ENCODE data around the gene AQP3.
"Not testable (repeated sequence)": the region's sequence is repeated elsewhere in the genome, so short reads cannot be mapped to it uniquely, and the experiment has no call there.

The AQP3 gene

DNA sequence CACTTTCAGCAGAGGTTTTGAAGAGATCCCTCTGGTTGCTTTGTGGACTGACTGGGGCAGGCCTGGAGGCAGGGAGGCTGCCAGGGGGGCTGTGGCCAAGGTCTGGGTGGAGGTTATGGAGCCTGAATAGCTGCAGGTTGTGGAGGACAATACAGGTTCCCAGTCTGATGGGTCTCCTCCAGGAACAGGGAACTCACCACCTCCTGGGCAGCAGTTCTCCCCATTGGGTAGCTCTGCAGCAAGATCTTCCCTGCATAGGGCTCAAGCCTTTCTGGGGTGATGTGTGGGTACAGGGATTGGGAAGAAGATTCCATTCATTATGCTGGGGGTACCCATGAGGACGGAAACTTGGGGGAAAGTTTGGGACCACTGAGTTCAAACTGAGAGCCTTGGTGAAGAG is 6.8 kb downstream of the AQP3 start:
- DNase-seq (ENCODE audit: low spot score), result no peak

DNA sequence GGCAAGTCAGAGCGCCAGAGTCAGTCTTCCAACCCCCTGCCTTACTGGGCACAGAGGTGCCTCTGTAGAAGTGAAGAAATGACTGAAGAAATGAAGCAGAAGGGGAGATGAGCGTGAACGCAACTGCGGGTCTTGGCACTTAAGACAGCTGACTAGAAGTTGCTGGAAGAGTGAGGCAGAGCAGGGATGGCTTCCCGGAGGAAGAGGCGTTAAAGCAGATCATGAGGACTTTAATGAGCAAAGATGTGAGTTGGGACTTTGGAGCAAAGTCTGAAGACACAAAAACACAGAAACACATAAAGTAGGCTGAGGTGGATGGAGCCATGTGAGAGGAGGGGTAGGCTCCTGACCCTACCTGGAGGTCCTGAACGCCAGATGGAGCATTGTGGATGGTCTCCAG is 7.2 kb downstream of the AQP3 start:
- DNase-seq (ENCODE audit: low spot score), result no peak

DNA sequence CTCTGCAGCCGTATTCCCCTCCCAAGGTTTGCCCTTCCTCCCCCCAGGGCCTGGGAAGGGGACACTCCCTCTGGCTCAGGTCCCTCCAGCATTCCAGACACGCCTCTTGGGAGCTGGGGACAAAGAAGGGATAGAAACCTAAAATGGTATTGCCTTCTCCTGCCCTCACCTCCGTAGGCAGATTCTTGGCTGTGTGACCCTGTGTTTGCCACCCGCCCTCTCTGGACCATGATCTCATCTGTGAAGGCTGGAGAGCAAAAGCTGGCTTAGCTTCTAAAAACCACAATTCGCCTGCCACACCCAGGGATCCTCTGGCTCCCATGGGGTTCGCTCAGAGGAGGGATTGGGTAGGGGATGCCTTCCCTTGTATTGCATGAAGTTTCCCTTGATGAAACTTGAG is 7.7 kb downstream of the AQP3 start:
- no peak for DNase-seq (ENCODE audit: low spot score)

DNA sequence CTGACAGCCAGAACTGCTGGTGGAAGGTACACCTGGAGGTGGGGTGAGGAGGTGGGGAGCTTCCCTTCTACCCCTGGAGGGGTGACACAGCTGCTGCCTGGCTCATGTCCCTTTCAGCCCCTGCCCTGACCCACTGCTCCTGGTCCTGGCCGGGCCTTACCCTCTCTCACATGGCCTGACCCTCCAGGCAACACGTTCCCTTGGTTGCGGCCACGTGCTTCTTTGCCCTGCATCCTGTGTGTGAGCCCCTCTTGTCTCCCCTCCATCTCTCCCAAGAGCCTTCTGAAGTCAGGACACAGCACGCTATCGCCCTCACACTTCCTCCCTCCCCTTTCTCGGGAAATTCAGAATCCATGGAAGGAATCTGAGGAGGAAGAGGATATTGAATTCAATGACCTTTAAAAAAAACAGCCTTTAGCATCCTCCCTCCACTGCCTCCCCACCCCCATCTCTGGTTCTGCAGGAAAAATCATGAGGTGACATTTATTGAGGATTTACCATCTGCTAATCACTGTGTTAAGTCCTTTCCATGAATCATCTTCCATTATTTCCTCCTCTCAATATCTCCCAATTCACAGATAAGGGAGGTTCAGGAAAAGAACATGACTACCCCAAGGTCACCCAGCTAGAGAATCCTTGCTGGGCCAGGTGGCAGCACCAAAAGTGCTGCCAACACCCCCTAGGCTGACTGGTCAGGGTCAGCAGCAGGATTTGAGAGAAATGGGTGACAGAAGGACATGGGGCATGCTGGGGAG is 8.3 kb downstream of the AQP3 start:
- no peak for DNase-seq (ENCODE audit: low spot score)

DNA sequence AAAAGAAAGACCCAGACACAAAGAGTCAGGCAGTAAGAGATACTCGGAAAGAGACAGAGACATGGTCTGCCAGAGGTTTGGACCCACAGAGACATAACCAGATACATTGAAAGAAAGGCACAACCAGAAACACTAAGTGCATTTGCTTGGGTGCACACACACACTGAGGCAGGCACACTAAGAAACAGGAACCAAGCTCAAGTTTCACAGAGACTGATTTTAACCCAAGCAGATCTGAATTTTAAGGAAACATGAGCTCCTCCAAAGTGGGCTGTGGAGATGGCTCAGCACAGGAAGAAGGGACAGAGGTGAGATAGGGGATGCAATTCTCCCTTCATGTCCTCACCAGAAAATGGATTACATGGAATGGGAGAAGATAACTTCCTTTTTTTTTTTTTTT is 9.5 kb downstream of the AQP3 start:
- no peak for DNase-seq (ENCODE audit: low spot score)

DNA sequence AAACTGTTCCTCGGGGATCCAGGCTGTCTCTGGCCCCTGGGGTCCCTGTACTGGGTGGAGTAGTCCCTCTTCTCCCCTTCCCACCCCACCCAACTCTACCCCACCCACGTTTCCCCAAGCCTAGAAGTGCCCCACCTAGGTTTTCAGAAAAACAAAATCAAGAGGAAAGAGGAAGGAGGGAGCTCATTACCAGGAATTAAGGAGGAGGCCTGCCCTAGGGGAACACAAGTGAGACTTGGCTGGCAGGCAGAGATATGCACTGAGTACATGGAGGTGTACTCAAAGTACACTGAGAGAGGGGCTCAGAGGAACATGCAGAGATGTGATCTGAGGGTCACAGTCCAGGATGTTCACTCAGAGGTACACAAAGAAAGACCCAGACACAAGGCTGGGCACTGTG is 10.2 kb downstream of the AQP3 start:
- no peak for DNase-seq (ENCODE audit: low spot score)

DNA sequence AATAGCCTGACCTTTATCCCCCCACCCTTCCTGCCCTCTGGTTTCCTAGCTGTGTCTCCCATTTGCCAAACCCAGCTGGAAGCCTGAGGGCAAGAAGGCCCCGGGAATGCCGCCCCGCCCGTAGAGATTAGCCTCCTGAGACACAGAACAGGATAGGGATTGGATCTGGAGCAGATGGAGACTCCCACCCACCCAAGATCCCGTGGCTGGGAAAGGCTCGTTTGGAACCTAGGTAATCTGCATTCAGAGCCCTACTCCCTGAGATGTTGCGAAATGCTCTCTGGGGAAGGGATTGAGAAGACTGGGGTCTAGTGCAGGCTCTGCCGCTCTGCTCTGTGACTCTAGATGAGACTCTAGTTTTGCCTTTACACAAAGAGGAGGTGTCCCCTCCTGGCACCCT is 10.9 kb downstream of the AQP3 start:
- DNase-seq (ENCODE audit: low spot score), result no peak

DNA sequence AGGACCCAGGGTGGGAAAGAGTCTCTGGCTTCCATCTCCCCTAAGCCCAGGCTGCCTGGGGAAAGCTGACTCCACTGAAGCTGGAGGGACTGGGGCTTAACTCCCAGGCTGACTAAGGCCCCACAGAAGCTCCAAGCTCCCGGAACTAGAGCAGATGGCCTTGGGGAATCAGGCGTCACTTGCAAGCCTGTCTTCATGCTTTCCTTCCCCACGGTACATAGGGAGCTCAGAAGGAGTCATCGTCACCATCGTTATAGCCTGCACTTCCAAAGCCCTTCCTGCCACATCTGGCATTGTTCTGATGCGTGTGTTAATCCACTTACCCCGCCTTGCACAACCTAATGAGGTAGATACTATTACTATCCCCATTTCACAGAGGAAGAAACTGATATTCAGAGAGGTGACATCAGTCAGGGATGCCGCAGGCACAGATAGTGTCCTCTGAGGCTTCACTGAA is 11.5 kb downstream of the AQP3 start:
- DNase-seq (ENCODE audit: low spot score), result no peak

DNA sequence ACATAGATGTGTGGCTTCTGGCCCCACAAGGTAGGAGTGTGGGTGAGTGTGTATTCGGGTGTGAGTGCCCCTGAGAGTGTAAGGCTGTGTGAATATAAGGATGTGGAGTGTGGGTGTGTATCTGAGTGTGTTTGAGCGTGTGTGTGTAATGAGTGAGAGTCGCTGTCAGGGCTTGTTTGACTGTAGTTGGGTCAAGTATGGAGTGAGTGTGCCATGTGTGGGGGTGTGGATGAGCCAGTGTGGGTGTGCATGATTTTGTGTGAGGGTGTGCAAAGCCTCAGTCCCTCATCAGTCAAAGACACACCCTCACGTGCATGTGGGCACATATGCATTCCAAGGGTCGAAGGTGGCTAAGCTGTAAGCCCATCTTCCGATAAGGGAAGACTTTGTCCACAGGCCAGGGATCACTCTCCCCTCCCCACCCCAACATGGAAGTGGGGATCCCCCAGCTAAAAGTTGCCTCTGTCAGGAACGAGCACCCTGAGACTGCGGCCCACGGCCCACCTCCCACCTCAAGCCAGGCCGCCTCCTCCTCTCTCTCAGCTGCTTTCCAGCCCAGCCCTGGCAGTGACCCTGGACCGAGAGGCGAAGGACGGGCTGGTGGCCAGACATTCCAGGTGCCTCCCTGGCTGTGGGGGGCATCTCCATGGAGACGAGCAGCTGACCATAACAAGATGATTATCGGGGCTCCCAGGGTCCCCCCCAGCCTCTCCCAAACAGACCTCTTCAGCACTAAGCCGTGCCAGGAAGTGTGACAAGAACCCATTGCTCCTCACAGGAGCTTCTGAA is 12.9 kb downstream of the AQP3 start:
- no peak for DNase-seq (ENCODE audit: low spot score)

DNA sequence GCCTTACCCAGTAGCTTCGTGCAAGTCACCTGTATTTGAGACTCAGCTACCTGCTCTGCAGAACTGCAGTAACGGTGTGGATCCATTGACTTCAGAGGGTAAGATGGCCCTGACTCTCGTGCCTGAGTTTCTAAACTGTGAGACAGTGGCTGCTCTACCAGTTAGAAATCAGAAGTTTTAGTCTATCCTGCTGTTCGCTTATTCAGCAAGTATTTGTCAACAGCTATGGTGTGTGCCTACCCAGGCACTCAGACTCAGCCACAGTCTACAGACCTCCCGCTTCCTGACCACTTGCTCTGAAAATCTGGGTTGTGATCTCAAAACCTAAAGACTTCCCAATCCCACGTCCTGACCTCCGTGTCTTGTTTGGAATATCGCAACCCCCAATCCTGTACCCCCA is 13.5 kb downstream of the AQP3 start:
- no peak for DNase-seq (ENCODE audit: low spot score)

DNA sequence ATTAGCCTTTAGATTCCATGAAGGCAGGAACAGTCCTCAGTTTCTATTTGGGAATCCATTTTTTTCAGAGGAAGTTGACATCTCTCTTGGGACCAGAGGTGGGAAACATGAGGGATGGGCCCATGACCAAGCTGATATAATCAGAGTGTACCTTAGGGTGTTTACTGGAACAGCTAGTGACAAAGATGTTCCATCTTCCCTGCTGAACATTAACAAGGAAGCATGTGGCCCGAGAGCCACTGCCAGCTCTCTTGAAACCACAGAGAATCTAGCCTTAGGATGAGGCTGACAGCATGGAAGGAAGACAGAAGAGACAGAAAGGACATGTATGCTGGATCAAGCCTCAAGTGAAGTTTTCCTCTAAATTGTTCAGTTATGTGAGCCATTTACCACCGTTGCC is 16.0 kb downstream of the AQP3 start:
- DNase-seq (ENCODE audit: low spot score), result no peak

DNA sequence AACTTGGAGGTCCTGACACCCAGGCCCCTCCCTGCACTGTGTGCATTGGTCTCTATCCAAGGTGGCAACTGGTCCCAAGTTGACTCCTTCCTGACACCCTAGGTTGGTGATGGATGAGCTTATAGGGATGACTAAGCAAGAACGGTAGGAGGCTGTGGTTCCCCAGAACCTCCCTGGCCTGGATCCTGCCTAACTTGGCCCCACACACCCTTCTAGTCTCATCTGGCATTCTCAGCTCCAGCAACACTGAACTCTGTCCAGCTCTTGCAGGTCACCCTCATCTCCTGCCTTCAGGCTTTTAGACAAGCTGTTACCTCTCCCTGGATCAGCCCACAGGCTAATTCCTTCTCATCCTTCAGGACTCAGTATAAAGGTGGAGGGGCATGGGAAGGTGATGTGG is 16.5 kb downstream of the AQP3 start:
- no peak for DNase-seq (ENCODE audit: low spot score)

DNA sequence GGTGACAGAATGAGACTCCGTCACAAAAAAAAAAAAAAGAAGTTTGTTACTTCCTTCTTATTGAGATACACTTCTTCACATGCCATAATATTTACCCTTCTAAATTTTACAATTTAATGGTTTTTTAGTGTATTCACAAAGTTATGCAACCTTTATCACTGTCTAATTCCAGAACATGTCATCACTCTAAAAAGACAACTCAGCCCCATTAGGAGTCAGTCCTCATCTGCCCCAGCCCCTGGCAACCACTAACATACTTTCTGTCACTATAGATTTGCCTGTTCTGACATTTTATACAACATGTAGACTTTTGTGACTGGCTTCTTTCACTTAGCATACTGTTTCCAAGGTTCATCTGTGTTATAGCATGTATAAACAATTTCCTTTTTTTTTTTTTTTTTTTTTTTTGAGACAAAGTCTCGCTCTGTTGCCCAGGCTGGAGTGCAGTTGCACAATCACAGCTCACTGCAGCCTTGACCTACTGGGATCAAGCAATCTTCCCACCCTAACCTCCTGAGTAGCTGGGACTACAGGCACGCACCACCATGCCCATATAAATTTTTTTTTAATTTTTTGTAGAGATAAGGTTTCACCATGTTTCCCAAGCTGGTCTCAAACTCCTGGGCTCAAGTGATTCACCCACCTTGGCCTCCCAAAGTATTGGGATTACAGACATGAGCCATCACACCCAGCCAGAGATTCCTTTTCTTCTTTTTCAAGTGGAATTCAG is 18.0 kb downstream of the AQP3 start:
- DNase-seq (ENCODE audit: low spot score), result no peak

DNA sequence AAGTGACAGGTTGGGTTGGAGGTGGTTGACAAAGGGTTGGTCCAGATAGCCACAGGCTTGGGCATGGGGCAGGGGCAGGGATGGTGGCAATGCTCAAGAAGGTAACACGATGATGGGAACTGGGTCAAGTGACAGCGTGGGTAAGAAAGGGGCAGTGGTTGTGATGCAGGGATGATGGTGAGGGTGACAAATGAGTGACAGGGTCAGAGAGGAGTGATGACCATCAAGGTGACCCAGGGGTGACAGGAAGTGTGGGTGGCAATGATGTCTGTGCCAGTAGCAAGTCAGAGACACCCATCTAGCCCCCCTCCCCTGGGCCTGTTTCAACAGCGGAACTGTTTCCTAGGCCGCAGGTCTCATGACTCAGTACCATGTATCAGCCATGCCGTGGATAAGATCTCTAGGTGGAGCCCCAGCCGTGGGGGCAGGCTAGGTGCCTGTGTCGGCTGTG is 20.5 kb downstream of the AQP3 start:
- no peak for DNase-seq (ENCODE audit: low spot score)

DNA sequence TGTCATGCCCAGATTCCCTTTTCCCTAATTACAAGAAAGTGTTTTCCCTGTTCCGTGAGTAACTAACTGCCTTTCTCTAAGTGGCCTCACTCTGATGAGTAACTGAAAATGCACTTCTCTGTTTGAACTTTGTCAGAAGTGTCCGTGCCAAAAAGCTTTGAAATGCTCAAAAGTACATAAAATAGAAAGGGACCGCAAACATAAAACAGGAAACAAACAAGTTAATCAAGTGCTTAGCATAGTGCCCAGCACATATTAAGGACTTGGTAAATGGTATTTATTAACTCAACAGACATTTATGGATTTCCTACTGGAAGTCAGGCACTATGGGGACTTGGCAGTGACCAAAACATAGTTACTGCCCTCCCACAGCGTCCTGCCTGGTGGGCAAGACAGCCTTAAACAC is 22.3 kb downstream of the AQP3 start:
- no peak for DNase-seq (ENCODE audit: low spot score)

DNA sequence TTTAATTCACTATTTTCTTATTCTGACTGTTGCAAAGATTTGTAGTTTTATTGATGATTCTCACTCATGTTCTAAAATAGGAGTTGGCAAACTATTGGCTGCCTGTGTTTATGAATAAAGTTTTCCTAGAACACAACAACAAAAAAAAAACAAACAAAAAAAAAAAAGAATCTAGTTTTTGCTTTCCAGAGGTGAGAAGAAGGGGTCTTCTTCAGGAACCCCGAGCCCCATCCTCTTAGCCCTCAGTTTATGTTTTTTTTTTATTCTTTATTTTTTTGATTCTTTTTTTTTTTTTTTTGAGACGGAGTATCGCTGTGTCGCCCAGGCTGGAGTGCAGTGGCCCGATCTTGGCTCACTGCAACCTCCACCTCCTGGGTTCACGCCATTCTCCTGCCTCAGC is 22.9 kb downstream of the AQP3 start:
- not testable (repeated sequence) for DNase-seq (ENCODE audit: low spot score)

DNA sequence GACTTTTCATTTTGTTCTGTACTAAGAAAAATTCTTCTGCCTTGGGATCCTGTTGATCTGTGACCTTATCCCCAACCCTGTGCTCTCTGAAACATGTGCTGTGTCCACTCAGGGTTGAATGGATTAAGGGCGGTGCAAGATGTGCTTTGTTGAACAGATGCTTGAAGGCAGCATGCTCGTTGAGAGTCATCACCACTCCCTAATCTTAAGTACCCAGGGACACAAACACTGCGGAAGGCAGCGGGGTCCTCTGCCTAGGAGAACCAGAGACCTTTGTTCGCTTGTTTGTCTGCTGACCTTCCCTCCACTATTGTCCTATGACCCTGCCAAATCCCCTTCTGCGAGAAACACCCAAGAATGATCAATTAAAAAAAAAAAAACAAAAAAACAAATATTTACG is 23.4 kb downstream of the AQP3 start:
- DNase-seq (ENCODE audit: low spot score), result not testable (repeated sequence)

DNA sequence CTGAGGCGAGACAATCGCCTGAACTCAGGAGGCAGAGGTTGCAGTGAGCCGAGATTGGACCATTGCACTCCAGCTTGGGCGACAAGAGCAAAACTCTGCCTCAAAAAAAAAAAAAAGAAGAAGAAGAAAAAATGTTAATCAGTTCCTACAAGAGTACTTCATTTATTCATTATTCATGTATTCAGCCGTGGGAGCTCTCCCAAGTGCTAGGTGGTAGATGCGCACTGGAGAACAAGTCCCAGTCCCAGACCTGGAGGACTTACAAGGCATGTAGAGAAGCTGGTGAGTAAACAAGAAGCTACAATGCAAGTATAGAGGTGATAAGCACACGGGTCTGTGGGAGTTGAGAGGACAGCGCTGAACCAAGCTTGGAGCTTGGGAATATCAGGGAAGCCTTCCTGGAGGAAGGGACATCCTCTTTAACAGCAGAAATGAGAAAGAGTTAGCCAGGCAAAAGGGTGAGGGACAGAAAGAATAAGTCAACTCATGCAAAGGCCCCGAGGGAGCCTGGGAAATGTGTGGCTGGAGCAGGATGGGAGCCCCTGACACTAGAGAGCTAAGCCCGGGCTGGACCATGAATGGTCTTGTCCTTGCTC is 27.6 kb downstream of the AQP3 start:
- no peak for DNase-seq (ENCODE audit: low spot score)

DNA sequence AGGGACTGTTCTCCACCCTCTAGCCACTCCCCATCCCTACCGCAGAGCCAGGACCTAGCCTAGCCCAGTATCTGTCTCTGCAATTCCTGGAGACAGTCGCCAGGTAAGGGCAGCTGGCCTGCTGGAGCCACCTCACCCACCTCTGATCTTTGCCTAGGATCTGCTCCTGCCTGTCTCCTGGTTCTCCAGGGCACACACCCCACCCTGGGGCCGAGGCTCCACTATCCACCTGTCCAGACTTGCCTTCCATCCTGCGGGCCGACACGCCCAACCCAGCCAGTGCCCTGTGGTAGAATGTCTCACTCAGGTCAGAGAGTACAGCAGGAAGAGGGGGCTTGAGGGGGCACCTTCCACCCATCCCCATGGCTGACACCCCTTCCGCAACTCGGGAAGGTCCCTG is 29.3 kb downstream of the AQP3 start:
- no peak for DNase-seq (ENCODE audit: low spot score)

DNA sequence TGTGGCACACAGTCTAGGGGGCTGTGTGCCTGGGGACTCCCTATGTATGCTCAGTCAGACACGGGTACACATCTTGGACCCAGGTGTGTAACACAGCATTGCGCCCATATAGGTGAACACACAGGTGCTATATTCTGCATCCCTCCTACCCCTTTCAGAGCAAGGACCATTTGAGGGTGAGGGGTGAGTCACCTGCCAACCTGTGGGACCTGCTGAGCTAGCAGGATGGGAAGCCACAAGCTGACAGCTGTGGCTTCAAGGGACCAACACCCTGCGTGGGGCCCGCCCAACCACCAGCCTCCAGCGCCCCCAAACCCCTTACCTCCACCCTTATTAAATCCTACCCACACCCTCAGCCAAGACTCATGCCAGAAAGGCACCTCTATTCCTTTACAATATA is 30.4 kb downstream of the AQP3 start:
- DNase-seq (ENCODE audit: low spot score), result no peak

DNA sequence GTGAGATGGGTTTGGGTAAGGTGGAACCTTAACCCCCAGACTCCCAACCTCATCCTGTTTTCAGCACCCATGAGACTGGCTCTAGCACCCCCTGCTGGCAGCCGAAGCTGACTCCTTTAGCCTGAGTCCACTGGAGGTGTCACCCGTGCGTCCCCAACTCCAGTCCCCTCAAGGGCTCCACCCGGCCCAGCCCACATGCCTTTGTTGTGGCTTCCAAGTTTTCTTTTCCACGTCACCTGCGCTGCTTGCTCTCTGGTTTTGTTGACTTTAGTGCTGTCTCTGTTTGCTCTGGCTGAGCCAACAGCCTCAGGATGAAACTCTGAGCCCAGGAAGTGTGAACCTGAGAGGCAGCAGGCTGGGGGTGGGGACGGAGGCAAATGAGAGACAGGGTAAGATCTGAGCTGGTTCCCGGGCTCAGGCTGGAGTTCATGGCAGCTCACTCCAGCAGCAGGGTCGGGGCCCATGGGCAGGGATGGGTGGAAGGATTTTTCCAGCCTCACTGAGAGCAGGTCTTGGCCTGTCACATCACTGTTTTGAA is 31.8 kb downstream of the AQP3 start:
- peak; percentile 69 for DNase-seq (ENCODE audit: low spot score)

DNA sequence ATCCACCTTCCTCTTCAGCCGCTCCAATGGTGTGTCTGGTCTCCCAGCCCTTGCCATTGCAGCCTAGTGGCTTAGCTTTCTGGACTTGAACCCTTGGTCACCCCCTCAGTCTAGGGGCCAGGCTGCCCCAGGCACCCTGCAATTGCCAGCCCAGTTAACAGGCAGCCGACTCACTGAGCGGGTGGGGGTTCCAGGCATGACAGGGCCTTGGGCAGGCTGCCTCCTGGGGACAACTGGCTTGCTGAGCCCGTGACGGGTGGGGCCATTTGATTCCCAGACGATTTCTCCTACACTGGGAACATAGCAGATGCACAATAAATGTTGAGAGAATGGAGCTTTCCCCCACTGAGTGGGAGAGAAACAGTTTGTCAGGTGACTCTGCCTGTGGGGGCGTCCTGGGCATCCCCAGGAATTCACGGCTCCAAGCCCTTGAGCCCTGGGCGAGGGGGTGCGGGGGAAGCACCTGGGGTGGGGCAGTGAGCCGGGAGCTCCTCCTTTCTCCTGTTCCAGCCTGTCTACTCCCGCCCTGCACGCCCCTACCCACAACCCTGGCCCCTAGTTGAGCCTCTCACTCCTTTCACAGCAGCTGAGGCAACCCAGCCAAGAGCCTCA is 32.4 kb downstream of the AQP3 start:
- DNase-seq (ENCODE audit: low spot score), result no peak

All from hematopoietic multipotent progenitor cell treated with erythropoietin and hydrocortisone succinate and interleukin-3 and kit ligand, for 15 days (in vitro differentiated cells).